ENCODE measurements around the gene ST6GALNAC6.
A peak's percentile ranks its signal among the peaks of the same experiment; 100 is the strongest.

GRCh38 chr9:127869310-127870152 is 29.9 kb downstream of the ST6GALNAC6 start:
- peak; percentile 76 for TF ChIP-seq CTCF (IDR thresholded peaks at IDR 0.05; ENCODE audit: poor library complexity)
- no peak for TF ChIP-seq EZH2 (IDR thresholded peaks at IDR 0.05; ENCODE audit: borderline replicate concordance)
